Ectodermal cell (in vitro differentiated cells): ENCODE results near the gene PPP4R4.

Experiments
- H3K27ac ChIP-seq: 2 replicates; pipeline ENCODE4 v1.7.0; 2013; ENCODE audit warnings: mild to moderate bottlenecking, low read depth, low read length; ENCODE audit not compliant: insufficient read depth, poor library complexity, severe bottlenecking
- H3K27me3 ChIP-seq: 2 replicates; pipeline ENCODE4 v1.7.0; 2013; ENCODE audit warnings: mild to moderate bottlenecking, low read length; ENCODE audit not compliant: insufficient read depth, control insufficient read depth, poor library complexity, severe bottlenecking
- H3K36me3 ChIP-seq: one replicate; pipeline ENCODE4 v1.7.0; 2013; ENCODE audit warnings: low read length; ENCODE audit not compliant: control insufficient read depth, insufficient read depth
- H3K4me1 ChIP-seq: one replicate; pipeline ENCODE4 v1.7.0; 2013; ENCODE audit warnings: low read length; ENCODE audit not compliant: control insufficient read depth, insufficient read depth
- H3K4me3 ChIP-seq: 2 replicates; pipeline ENCODE4 v1.7.0; 2013; ENCODE audit warnings: low read depth, low read length, control low read depth; ENCODE audit not compliant: insufficient read depth
- H3K9me3 ChIP-seq: 2 replicates; pipeline ENCODE4 v1.7.0; 2013; ENCODE audit warnings: mild to moderate bottlenecking, low read length, moderate library complexity; ENCODE audit not compliant: control insufficient read depth
- WGBS, 2 experiments: methylation state at CpG; one replicate each; pipeline ENCODE4 v1.1.7; 2013; ENCODE audit warnings: missing lambda C conversion rate in 2 of 2; 5-methylcytosine and 5-hydroxymethylcytosine counted together

Gene PPP4R4

GRCh38 chr14:94132285-94132887 is 41.7 kb upstream of the PPP4R4 start:
- Histone ChIP-seq H3K36me3 (no peaks in the 10 kb centered on the region), H3K4me3 (no peak overlapping the region), H3K9me3 (no peaks in the 10 kb centered on the region), H3K27me3 (no peaks in the 10 kb centered on the region), H3K4me1 (peaks cover 3% of the 10 kb centered on the region), H3K27ac (no peak overlapping the region)
- WGBS, 2 experiments, result 13 to 52% methylated on average over 2 to 3 of the region's 4 CpGs

GRCh38 chr14:94135476-94135875 is 38.6 kb upstream of the PPP4R4 start:
- Histone ChIP-seq H3K27ac (no peak overlapping the region), H3K9me3 (no peaks in the 10 kb centered on the region), H3K36me3 (no peaks in the 10 kb centered on the region), H3K27me3 (no peaks in the 10 kb centered on the region), H3K4me3 (no peak overlapping the region), H3K4me1 (peaks cover 7% of the 10 kb centered on the region)
- 52 to 70% methylated on average over 2 to 4 of the region's 4 CpGs for WGBS, 2 experiments

- H3K4me1 ChIP-seq, result peaks cover 7% of the 10 kb centered on the region
- H3K36me3 ChIP-seq, result no peaks in the 10 kb centered on the region
- no peak overlapping the region for H3K27ac ChIP-seq
- H3K27me3 ChIP-seq, result no peaks in the 10 kb centered on the region
- 39% methylated on average over 18 of the region's 18 CpGs for WGBS, 2 experiments
- H3K9me3 ChIP-seq, result no peaks in the 10 kb centered on the region
- no peak overlapping the region for H3K4me3 ChIP-seq
Observed at GRCh38 chr14:94136575-94137331, 37.4 kb upstream of the PPP4R4 start.

GRCh38 chr14:94138251-94138650 is 35.9 kb upstream of the PPP4R4 start:
- H3K9me3 ChIP-seq, result no peaks in the 10 kb centered on the region
- whole genome bisulfite sequencing, 2 experiments, result 92 to 94% methylated on average over 9 of the region's 9 CpGs
- no peak overlapping the region for H3K27ac ChIP-seq
- no peaks in the 10 kb centered on the region for H3K36me3 ChIP-seq
- H3K27me3 ChIP-seq, result no peaks in the 10 kb centered on the region
- H3K4me3 ChIP-seq, result no peak overlapping the region
- H3K4me1 ChIP-seq, result peaks cover 7% of the 10 kb centered on the region

GRCh38 chr14:94139006-94139405 is 35.1 kb upstream of the PPP4R4 start:
- Histone ChIP-seq H3K36me3 (no peaks in the 10 kb centered on the region), H3K27me3 (no peaks in the 10 kb centered on the region), H3K4me1 (peaks cover 7% of the 10 kb centered on the region), H3K9me3 (no peaks in the 10 kb centered on the region), H3K4me3 (no peak overlapping the region), H3K27ac (no peak overlapping the region)
- 62 to 69% methylated on average over 5 of the region's 5 CpGs for WGBS, 2 experiments

GRCh38 chr14:94139421-94139820 is 34.7 kb upstream of the PPP4R4 start:
- H3K4me3 ChIP-seq, result no peak overlapping the region
- no peaks in the 10 kb centered on the region for H3K36me3 ChIP-seq
- H3K4me1 ChIP-seq, result peaks cover 7% of the 10 kb centered on the region
- H3K27me3 ChIP-seq, result no peaks in the 10 kb centered on the region
- no peaks in the 10 kb centered on the region for H3K9me3 ChIP-seq
- WGBS, 2 experiments, result 80 to 83% methylated on average over 5 of the region's 5 CpGs
- H3K27ac ChIP-seq, result no peak overlapping the region

GRCh38 chr14:94142247-94142646 is 31.9 kb upstream of the PPP4R4 start:
- Histone ChIP-seq H3K4me3 (no peak overlapping the region), H3K27me3 (no peaks in the 10 kb centered on the region), H3K9me3 (no peaks in the 10 kb centered on the region), H3K4me1 (peaks cover 14% of the 10 kb centered on the region), H3K36me3 (no peaks in the 10 kb centered on the region), H3K27ac (no peak overlapping the region)
- WGBS, 2 experiments, result 86 to 93% methylated on average over 3 of the region's 3 CpGs

GRCh38 chr14:94142836-94143235 is 31.3 kb upstream of the PPP4R4 start:
- no peaks in the 10 kb centered on the region for H3K9me3 ChIP-seq
- no peaks in the 10 kb centered on the region for H3K27me3 ChIP-seq
- peaks cover 14% of the 10 kb centered on the region for H3K4me1 ChIP-seq
- no peak overlapping the region for H3K4me3 ChIP-seq
- no peaks in the 10 kb centered on the region for H3K36me3 ChIP-seq
- H3K27ac ChIP-seq, result no peak overlapping the region
- WGBS, 2 experiments, result 100% methylated on average over 1 of the region's 1 CpG; no CpG with 5 or more reads in 1 of the 2 experiments

GRCh38 chr14:94143239-94143638 is 30.9 kb upstream of the PPP4R4 start:
- Histone ChIP-seq H3K27me3 (no peaks in the 10 kb centered on the region), H3K4me3 (no peak overlapping the region), H3K9me3 (no peaks in the 10 kb centered on the region), H3K27ac (no peak overlapping the region), H3K36me3 (no peaks in the 10 kb centered on the region), H3K4me1 (peaks cover 14% of the 10 kb centered on the region)
- 53 to 58% methylated on average over 3 of the region's 3 CpGs for WGBS, 2 experiments

- 89 to 94% methylated on average over 4 of the region's 4 CpGs for WGBS, 2 experiments
Observed at GRCh38 chr14:94143711-94144110, 30.4 kb upstream of the PPP4R4 start.

More at GRCh38 chr14:94143711-94144110, 30.4 kb upstream of the PPP4R4 start:
- no peak overlapping the region for H3K4me3 ChIP-seq
- H3K27ac ChIP-seq, result no peak overlapping the region
- H3K4me1 ChIP-seq, result peaks cover 10% of the 10 kb centered on the region
- H3K27me3 ChIP-seq, result no peaks in the 10 kb centered on the region
- H3K9me3 ChIP-seq, result no peaks in the 10 kb centered on the region
- H3K36me3 ChIP-seq, result no peaks in the 10 kb centered on the region
